GM19239 (cell line): ENCODE data around the gene CYP27C1.

Experiments
- DNase-seq: peaks from one replicate; pipeline ENCODE4 v3.0.0; 2011; ENCODE audit warnings: low spot score; ENCODE audit not compliant: insufficient read length
- FAIRE-seq: peaks from 2 replicates; lab custom pipeline; 2011; peaks lifted over from hg19 to GRCh38; lab: Jason Lieb, UNC

The CYP27C1 gene

DNA sequence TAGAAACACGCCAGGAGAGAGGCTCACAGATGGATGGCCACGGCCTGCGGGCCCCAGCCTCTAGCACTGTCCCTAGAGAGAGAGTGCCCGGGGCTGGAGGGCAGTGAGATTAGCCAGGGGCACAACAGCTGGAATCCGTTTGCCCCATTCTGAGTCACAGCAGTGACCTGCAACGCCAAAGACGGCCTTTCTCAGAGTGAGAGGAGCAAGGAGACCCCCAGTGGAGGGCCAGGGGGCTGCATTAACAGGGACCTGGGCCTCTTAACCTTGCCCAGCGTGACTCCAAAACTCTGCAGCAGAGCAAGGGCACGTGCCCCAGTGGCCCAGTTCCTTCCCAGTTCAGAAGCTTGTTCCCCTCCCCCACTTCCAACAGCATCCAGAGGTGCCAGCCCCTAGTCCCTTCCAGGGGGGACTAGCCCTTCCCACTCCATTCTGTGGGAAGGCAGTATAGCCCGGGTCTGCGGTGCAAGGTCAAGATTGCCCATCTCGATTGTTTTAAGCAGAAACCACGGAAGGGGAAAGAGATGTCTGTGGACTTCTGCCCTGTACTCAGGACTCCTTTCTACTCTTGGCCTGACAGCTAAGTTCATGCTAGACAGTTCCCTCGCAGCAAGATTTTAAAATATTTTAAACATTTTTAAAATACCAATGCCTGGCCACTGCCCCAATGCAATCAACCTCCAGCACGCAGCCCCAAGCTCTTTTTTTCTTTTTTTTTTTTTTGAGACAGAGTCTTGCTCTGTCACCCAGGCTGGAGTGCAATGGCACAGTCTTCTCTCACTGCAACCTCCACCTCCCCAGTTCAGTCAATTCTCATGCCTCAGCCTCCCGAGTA, 62.2 kb downstream of the CYP27C1 start:
- DNase-seq, result no peak
- no peak for FAIRE-seq

- FAIRE-seq, result no peak
Measured at GRCh38 chr2:127157114-127157513, 63.0 kb downstream of the CYP27C1 start.

DNA sequence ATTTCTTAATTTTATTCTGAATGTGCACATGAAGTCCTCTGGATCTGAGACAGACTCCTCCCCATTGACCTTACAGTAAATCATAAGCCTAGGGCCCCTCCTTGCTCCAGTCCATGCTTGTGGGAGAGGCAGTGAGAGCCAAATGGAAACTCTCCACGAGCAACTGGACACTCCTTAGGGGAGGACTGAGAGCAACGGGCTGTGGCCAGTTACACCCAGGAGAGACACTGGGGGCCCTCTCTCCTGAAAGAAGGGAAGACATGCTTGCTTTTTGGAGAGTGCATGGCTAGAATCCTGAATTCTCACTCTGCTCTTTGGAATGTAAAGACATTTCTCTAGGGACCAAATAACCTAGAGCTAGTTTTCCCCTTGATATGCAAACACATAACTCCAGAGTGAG, 64.2 kb downstream of the CYP27C1 start:
- DNase-seq, result no peak
- no peak for FAIRE-seq

More at GRCh38 chr2:127157114-127157513, 63.0 kb downstream of the CYP27C1 start:
- DNase-seq, result no peak

DNA sequence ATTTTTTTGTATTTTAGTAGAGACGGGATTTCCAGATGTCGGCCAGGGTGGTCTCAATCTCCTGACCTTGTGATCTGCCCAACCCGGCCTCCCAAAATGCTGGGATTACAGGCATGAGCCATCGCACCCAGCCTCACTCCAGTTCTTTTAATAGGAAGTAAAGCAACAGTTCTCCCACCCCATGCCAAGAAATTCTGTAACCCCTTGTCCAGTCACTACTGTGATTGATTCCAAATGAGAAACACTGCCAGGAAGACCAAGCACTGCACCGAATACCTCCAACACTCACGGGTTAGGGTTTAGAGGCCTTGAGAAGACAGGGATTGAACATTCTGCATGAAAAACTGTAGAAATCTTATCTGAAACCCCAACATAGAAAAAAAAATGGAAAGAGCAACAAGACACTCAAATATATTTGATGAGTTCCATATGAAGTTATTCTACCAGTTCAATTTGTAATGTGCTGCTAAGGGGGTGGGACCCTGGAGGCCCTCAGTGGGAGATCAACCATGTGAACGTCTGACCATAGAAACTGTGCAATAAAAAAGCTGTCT, 65.0 kb downstream of the CYP27C1 start:
- FAIRE-seq (no peak), DNase-seq (no peak)

GRCh38 chr2:127154396-127154795, 65.7 kb downstream of the CYP27C1 start:
- DNase-seq, result no peak
- no peak for FAIRE-seq

DNA sequence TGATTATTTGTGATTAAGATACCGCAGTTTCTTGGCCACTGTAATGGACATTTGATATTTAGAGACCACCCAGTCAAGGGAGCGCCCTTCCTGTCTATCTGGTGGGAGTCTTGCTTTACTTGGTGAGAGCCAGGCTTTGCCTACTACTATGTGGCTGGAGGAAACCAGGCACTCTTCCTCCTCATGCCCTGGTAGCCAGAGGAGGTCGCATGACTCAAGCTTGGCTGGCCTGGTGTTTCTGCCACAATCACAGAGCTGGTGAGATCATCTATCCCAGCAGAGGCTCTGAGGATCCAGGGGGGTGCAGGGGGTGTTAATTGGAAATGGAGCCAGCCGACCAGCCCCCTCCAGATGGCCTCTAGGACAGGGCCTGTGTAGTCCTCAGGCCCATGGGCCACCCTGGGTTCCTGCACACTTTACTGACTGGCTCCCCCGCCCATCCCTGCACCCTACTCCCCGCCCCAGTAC, 66.4 kb downstream of the CYP27C1 start:
- DNase-seq (no peak), FAIRE-seq (no peak)

- FAIRE-seq (peak; percentile 23), DNase-seq (no peak)
Measured at GRCh38 chr2:127150996-127151395, 69.1 kb downstream of the CYP27C1 start.

- DNase-seq (no peak), FAIRE-seq (peak; percentile 48)
Measured at GRCh38 chr2:127149384-127149783, 70.7 kb downstream of the CYP27C1 start.

GRCh38 chr2:127146820-127147502, 73.1 kb downstream of the CYP27C1 start:
- FAIRE-seq, result no peak
- no peak for DNase-seq

- FAIRE-seq (no peak), DNase-seq (no peak)
Measured at GRCh38 chr2:127146071-127146725, 73.9 kb downstream of the CYP27C1 start.

- FAIRE-seq (no peak), DNase-seq (no peak)
Measured at GRCh38 chr2:127145280-127145895, 74.7 kb downstream of the CYP27C1 start.

DNA sequence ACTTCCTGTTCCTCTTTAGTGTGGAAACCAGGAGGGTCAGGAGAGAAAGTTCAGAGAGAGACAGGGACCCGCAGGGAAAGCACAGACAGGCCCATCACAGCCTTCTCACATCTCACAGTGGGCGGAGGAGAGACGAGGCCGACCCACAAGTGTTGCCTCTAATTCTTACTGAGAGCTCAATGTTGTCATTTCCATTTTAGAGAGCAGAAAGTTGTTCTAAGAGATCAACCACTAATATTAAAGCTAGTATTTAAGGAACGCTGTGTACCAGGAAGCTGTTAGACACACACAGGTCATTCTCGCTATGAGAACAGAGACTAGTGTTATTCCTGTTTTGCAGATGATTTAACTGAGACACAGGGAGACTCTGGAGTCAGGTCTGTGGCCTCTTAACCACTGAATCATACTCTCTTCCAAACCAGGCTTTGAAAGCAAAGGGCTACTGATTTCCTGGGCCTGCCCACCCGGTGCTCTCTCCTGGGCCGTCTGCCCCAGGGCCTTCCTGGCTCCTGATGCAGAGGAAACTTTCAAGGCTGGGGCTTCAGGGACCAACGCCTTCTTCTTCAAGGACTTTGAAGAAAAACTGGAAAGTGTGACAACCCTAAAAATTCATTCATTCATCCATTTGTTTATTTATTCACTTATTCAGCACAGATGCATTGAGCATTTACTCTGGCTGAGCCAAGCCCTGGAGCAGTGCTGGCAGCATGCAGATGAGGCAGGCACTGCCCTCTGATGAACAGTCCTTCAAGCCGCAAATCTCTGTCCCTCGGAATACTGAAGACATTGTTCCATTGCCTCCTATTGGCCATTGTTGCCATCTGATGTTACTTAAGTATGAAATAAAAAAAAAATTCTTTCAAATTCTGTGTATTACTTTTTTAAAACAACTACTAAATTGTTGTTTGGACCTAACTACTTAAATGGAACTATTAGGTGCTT, 76.0 kb downstream of the CYP27C1 start:
- DNase-seq, result no peak
- no peak for FAIRE-seq

DNA sequence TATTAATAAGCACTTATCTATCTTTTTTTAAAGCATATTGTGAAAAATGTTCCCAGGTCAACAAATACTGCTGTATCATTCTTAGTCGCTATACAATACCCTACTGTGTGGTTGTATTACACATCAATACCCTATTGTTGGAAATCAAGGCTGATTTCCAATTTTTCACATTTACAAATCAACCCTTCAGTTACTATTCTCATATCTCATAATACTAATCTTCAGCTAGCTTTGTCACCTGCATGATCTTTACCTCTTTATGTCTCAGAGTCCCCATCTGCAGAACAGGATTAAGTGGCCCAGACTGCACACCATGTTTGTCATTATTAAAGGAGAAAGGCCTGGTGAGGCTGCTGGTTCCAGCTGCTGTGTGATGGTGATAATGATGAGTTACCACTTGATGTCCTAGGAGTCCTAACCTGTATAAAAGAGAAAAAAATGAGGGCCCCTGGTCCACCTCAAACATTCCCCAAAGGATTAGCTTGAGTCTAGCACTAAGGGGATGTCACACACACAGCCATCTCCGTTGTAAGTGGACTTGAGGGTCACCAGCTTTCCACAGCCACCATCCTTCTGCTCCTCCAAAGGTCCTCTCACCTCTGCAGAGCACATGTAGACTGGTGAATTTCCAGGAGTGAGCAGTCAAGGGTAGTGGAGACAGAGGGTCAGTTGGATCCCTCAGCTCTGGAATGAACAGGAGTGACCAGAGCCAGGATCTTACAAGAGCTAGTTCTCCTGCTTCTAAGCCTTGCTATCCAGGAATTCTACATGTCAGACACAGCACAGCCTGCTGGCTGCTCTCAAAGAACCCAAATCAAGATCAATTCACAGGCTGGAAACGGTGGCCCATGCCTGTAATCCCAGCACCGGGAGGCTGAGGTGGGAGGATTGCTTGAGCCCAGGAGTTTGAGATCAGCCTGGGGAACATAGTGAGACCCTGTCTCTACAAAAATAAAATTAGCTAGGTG, 77.2 kb downstream of the CYP27C1 start:
- DNase-seq (no peak), FAIRE-seq (no peak)

DNA sequence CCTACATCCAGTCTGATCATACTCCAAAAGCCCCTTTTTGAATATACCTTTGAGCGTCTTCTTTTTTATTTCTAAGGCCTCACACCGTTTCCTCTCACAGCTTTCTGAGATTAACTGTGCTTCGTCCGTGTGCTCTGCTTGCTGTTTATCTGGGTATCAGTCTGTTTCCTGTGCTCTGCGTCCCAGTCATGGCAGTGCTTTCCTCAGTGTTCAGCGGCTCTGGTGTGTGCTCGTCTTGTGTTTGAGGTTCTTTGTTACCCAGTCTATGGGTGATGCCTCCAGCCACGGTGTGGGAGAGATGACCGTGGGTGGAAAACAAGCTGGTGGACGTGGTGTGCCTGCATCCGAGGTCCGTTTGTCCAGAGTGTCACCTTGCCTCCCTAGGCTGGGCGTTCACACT, 79.6 kb downstream of the CYP27C1 start:
- DNase-seq (no peak), FAIRE-seq (no peak)

DNA sequence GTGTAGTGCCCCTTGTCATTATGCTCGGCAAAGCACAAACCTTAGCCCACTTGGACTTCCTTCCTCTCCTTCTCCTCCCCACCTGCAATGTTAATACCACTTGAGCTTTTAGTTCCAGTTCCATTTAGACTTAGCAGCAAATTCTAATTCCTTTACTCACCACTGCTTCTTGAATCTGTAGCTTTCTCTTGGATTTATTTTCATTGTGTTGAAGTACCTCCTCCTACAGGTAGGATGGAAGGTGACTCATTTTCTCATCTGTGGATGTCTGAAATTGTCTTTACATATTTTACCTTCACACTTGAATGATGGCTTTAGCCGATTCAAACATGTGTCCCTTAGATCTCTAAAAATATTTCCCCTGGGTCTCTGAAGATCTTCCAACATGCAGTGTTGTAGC, 80.3 kb downstream of the CYP27C1 start:
- FAIRE-seq (no peak), DNase-seq (no peak)

DNA sequence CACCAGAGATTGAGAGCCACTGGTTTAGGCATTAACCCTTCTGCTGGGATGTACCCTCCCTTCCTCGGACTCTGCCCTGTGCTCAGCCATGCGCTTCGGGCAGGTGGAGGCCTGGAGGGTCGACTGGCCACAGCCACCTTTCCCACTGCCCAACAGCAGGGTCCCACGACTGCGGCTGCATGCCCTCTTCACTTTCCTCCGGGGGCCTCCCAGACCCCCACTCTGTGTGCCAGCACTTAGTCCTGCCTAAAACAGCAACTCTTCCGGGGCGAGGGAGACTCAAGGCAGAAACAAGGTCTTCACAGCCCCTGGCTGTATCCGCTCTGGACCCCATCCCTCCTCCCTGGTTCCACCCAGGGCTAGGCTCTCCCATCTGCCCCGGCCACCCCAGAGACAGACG, 81.8 kb downstream of the CYP27C1 start:
- FAIRE-seq (no peak), DNase-seq (no peak)

DNA sequence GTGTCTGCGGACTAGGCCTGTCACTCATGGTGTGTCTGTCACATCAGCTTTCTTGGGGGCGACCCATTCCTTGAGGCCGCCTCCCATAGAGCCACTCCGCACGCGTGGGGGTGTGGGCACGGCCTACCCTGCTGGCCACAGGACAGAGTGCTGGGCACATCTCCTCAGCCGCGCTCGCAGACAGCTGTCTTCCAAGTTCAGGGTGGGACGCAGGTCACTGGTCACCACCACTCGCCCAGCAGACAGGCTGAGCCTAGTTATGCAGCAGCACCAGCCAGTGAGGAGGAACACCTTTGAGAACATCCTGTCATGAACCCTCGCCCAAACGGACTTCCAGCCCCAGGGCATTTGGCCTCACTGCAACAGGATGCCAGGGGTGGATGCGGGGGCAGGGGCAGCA, 82.4 kb downstream of the CYP27C1 start:
- FAIRE-seq (no peak), DNase-seq (no peak)

- FAIRE-seq (no peak), DNase-seq (no peak)
Measured at GRCh38 chr2:127137225-127137624, 82.9 kb downstream of the CYP27C1 start.
